HS-5 (cell line): ENCODE data around the gene KCTD15.
"Not testable (repeated sequence)": the region's sequence is repeated elsewhere in the genome, so short reads cannot be mapped to it uniquely, and the experiment has no call there.

Source experiments
- DNase-seq: peaks from one replicate; pipeline ENCODE4 v3.0.0-alpha.2; 2012; ENCODE audit warnings: low read depth

The KCTD15 gene

DNA sequence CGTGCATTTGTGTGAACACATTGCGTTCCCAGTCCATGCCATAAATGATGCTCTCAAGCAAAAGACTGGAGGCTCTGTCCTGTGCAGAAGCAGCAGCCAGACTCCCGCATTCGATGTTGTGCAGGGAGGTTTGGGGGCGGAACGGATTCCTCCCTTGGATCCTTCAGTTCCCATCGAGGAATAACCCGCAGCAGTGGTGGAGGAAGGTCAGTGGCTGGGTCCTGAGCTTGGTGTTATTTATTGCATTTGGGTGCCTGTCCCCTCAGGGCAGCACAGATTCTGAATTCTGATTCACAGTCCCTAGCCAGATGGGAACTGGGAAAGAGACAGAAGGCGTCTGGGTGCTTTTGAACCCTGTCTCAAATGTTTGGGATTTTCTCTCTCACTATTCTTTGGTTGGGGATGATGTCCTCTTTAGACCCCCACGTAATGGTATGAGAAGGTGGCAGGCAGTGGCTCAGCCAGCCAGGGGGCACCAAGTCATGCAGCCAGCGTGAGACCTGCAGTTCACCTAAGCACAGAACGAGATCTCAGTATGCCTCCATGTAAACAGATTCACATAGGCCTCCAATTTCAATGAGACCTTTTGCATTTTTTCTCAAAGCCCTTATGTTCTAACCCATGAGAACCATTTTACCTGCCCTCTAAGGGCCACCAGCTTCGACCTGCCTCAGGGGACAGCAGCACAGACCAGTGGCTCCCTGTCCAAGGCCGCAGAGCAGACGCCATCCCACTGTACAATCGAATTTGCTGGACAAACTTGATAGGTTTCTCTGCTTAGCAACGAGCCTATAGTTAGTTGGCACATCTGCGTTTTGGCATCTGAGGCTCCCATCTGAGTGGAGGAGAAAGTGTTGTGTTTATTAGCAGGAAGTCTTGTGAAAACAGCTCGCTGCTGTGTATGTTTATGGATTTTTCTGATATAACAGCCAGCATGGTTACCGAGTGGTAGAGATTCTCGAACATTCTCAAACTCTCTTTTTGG is 17.8 kb downstream of the KCTD15 start:
- no peak for DNase-seq

DNA sequence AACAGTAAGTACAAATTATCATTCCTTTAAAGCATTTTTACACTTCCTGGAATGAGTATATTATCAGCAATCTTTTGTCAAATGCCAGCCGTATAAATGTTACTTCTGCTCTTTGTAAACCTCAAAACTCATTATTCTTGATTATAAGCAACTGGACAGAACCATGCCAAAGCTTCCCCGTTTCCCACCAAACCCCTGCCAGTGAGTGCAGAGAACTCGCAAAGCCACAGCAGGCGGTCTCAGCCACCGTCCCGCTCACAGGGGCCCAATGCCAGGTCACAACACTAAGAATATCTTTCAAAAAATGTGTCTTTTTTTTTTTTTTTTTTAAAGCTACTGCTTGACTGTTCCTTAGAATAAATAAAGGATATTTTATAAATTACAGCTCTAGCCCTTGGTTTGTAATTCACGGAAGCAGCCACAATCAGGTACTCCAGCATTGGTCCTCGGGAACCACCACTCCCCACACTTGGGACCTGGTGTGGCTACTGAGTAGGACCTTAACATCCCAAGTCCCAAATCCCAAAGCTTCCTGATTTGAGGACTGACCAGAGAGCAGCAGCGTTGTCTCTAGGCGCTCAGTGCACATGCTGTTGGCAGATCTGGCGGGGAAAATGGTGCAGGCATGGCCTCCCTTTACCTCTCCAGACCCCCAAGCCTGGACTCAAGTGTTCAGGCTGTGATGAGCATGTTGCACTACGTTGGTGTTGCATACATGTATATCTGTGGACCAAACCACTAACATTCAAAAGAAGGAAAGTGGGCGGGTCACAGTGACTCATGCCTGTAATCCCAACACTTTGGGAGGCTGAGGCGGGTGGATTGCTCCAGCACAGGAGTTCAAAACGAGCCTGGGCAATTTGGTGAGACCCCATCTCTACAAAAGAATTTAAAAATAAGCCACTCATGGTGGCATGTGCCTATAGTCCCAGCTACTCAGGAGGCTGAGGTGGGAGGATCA is 19.0 kb downstream of the KCTD15 start:
- DNase-seq, result no peak

DNA sequence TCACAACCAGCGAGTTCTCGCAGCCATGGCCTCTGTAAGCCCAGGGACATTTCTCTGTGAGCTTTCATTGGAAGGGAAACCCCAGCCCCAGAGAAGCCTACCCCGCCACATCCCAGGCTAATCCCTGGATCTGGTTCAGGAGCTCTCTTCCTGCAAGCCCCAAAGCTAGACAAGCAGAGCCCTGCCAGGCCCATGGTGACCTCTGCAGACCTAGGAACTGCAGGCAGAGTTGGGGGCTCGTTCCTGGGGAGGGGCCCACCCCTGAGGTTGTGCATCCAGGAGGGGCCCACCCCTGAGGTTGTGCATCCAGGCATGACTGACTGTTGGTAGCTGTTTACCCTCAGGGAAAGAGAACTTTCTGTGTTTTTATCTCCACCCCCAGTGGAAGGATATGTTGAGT is 21.7 kb downstream of the KCTD15 start:
- no peak for DNase-seq

GRCh38 chr19:33819078-33819477 is 22.4 kb downstream of the KCTD15 start:
- not testable (repeated sequence) for DNase-seq

- DNase-seq, result no peak
These were observed 22.8 kb downstream of the KCTD15 start for GRCh38 chr19:33819506-33819879.

GRCh38 chr19:33819880-33820781 is 23.5 kb downstream of the KCTD15 start:
- peak; percentile 54 for DNase-seq

DNA sequence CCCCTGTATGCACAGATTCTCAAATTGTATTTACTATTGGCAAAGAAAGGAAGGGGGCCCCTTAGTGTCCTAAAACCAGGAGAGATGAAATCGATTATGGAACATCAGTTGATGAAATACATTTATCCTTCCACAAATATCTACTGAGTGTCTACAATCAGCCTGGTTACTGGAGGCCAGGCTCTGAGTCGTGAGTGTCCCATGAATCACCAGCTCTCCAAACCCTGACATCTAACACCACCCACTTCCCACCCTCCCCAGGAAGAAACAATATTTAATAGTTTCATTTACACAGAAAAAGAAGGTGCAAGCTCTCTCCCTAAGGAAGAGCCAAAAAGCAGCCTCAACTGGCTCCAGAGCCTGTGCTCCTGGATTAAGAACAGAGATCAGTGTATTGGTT is 25.2 kb downstream of the KCTD15 start:
- no peak for DNase-seq

DNA sequence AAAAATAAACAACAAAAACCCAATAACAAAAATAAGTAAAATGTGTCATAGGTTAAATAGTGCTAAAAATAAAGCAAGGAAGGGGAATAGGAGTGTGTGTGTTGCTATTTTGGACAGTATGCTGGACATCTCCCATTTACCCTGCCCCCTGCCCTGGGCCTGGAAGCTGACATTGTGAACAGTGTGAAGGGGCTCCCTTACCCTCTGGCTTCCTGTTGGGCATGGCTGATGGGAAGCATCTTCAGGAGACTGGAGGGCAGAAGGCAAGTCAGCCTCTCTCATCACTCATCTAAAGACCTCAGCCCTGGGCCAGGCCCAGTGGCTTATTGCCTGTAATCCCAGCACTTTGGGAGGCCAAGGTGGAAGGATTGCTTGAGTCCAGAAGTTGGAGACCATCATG is 26.7 kb downstream of the KCTD15 start:
- no peak for DNase-seq

DNA sequence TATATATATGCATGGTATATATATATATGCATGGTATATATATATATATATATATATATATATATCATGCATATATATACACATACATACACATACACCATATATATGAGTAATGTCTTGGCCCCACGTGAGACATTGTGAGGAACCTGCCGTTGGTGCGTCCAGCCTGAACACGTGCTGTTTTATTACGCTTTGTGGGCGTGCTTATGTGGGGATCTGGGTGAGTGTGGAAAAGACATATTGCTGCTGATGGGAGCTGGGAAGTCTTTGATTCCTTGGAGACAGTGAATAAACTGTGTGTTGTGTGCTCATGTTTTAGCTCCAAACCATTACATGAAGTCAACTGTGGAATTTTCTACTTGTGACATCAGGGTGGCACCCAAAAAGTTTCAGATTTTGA is 28.9 kb downstream of the KCTD15 start:
- DNase-seq, result no peak

DNA sequence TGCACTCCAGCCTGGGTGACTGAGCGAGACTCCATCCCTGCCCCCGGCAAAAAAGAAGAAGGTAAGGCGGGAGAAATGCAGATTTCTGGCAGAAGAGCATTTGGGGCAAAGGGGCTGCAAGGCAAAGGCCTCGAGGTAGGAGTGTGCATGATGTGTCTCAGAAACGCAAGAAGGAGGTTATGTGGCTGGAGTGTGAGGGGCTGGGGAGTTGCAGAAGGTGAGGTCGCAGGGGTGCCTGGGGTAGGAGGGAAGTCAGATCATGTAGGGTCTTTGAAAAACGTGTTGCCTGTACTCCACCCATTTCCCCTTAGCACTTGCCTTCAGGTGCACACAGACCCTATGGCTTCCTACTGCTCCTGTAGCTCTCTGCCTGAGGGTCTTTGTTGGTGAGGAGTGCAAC is 29.9 kb downstream of the KCTD15 start:
- DNase-seq, result no peak

GRCh38 chr19:33828266-33829075 is 31.8 kb downstream of the KCTD15 start:
- DNase-seq, result no peak

DNA sequence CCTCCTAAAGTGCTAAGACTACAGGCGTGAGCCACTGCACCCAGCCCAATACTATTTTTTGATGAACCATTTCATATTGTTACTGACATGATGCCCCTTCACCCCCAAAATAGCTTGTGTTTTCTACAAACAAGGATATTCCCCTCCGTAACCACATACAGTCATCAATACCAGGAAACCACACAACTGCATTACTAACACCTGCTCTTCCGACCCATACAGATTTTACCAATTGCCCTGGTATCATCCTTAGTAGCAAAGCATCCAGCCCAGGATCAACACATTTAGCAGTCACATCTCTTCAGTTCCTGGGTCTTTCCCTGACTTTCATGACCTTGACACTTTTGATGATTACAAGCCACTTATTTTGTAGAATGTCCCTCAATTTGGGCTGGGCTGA is 33.6 kb downstream of the KCTD15 start:
- no peak for DNase-seq

- no peak for DNase-seq
These were observed 35.2 kb downstream of the KCTD15 start for GRCh38 chr19:33831825-33832224.

GRCh38 chr19:33832633-33833032 is 36.0 kb downstream of the KCTD15 start:
- no peak for DNase-seq

- no peak for DNase-seq
These were observed 43.7 kb downstream of the KCTD15 start for GRCh38 chr19:33840382-33840781.

- no peak for DNase-seq
These were observed 44.1 kb downstream of the KCTD15 start for GRCh38 chr19:33840783-33841182.

GRCh38 chr19:33841685-33842084 is 45.0 kb downstream of the KCTD15 start:
- DNase-seq, result no peak

DNA sequence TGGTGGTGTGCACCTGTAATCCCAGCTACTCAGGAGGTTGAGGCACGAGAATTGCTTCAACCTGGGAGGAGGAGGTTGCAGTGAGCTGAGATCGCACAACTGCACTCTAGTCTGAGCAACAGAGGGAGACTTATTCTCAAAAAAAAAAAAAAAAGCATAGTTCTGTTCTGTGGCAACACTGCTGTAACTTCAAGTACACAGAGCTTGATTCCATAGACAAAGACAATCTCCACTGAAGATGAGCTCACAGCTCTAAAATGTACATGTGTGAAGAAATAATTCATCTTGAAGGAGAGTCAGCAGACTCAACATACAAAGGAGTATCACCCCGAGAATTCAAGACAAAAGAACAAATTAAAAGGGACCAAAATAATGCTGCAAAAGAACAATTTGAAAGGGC is 47.8 kb downstream of the KCTD15 start:
- DNase-seq, result no peak

DNA sequence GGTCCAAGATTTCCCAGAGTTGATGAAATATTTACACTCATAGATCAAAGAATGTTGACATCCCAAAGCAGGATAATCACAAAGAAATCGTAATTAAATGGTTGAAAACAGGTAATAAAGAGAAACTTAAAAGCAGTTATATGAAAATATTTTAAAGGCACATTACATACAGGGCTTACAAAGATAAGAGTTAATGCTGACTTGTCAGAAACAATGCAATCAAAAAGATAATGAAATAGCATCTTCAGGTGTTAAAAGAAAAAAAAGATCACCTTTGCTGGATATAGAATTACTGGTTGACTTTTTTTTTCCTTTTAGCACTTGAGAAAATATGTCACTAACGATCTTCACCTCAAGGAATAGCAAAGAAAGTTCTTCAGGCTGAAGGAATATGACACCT is 48.8 kb downstream of the KCTD15 start:
- DNase-seq, result no peak

- DNase-seq, result no peak
These were observed 53.0 kb downstream of the KCTD15 start for GRCh38 chr19:33849551-33850147.
